Hematopoietic multipotent progenitor cell (in vitro differentiated cells): ENCODE results near the gene HOXB13. TPM values are rescaled to one million over a fixed set of nuclear protein-coding genes. Genes with fewer than 3 reads are reported as not detected.

Source experiments
- DNase-seq, 3 donors: peaks; one replicate each; pipeline ENCODE4 v3.0.0-alpha.2; 2011 to 2015; ENCODE audit warnings: low read depth in 2 of 3, low spot score in 2 of 3
- total RNA-seq: library from RNA; depleted of rRNA; stranded (reverse); fragments of >200 nt; gene quantifications from one replicate; pipeline ENCODE4 v1.2.3, GENCODE V29; 2012

The HOXB13 gene
- not detected for total RNA-seq

GRCh38 chr17:48728232-48729231, at the start of gene HOXB13:
TSS of gene HOXB13 (minus strand) at chr17:48728750. CDS start at chr17:48728593, 157 bp downstream.
- peak in 1 of 3 donors; percentile 48 for DNase-seq

GRCh38 chr17:48776602-48777001, 48.1 kb upstream of the HOXB13 start:
- DNase-seq: no peak

- DNase-seq: no peak
Measured at GRCh38 chr17:48773245-48773644, 44.7 kb upstream of the HOXB13 start.

DNA sequence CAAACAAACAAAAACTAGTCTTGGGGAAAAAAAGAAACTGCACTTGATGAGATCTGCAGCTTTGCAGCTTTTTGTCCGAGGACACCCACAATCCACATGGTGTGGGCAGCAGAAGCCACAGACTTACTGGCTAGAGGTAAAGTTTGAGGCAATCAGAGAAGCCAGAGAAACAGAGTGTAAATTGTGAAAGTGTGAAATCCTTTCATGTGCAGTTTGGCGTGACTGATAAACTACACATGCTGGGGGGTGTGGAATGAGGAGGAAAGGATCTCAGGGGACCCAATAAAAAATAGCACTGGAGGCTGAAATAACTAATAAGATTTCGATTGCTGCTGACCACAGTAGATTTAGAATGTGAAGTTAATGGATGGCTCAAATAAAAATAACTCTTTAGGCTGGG, 42.4 kb upstream of the HOXB13 start:
- no peak for DNase-seq

- DNase-seq: no peak
Measured at GRCh38 chr17:48769009-48769675, 40.6 kb upstream of the HOXB13 start.

GRCh38 chr17:48767263-48767774, 38.8 kb upstream of the HOXB13 start:
- no peak for DNase-seq

DNA sequence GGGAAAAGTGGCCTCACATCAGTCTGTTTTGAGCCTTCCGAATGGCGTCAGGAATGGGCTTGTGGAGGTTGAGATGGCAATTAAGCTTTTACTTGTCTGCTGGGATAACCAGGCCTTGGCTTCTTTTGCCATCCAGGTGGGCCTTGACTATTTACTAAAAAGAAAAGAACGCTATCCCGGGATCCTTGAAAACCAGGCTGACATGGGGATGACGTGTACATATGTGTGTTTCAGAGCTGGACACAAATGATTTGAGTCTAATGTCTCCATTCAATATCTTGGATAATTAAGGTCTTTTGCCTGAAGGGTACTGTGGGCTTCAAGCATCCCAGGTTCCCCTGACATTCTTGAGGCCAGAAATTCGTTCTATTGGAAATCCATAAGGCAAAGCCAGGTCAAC, 32.6 kb upstream of the HOXB13 start:
- DNase-seq: no peak

GRCh38 chr17:48760411-48760810, 31.9 kb upstream of the HOXB13 start:
- DNase-seq: no peak

DNA sequence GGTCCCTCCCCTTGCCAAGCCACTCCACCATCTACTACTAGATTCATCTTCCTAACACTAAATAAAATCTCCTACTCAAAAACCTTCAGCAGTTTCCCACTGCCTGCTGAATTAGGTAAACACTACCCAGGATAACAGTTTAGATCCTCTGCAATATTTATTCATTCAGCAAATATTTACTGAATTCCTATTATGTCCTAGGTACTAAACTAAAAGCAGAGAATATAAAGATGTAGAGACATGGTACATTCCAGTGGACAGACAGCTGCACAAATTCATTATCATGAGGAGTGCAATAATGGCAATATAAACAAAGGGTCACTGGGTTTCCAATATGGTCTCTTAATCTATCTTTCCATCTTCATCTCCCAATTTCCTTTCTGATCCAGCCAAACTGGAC, 30.7 kb upstream of the HOXB13 start:
- no peak for DNase-seq

DNA sequence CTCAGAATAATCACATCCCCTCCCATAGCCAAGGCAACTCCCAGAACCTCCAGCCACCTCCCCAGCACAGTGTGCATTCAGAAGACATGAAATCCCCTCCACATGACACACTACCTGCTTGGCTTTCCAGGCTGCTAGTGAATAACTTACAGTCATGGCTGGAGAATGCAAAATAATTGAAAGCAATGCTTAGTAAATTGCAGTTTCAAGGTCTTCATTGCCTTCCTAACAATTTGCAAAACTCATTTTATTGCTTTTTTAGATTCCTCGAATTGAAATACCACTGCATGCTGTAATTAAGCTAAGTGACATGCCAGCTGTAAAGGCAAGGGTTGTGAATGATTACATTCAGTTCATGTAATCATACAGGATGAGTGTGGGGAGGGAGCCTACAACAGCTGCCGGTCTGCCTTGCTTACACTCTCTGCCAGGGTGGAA, 29.0 kb upstream of the HOXB13 start:
- DNase-seq: no peak

- peak in 2 of 3 donors; percentile 52 to 68 for DNase-seq
Measured at GRCh38 chr17:48756830-48757251, 28.3 kb upstream of the HOXB13 start.

GRCh38 chr17:48755356-48755755, 26.8 kb upstream of the HOXB13 start:
- DNase-seq: peak in 2 of 3 donors; percentile 38 to 59

GRCh38 chr17:48754500-48755261, 26.1 kb upstream of the HOXB13 start:
- no peak for DNase-seq

DNA sequence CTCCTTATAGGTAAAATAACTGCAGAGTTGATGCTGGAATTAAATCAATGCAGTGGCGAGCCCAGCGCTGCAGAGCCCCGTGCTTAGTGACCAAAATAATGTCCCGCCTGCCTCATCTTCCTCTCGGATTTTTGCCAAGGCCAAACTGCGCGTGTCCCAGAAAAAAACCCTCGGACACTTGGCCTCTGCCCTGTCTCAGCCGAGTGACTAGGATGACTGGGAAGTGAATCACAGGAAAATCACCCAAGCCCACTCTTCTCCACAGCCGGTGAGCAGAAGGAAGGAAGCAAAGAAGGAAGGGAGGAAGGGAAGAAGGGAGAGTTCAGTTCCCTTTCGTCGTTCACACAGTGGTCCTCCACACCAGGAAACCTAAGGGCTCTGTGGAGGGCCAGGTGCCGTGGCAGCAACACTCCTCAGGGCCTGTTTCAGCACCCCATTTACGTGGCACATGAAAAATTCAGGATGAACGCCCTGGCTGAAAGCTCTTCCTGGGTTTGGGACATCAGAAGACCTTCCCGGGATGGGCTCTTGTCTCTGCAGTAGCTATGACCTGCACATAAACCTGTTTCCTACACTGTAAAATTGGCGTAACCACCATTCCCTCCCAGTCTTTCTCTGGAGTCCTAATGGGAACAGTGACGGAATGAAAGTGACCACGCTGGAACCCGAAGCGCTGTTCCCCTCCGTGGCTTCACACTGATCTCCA, 25.4 kb upstream of the HOXB13 start:
- no peak for DNase-seq

DNA sequence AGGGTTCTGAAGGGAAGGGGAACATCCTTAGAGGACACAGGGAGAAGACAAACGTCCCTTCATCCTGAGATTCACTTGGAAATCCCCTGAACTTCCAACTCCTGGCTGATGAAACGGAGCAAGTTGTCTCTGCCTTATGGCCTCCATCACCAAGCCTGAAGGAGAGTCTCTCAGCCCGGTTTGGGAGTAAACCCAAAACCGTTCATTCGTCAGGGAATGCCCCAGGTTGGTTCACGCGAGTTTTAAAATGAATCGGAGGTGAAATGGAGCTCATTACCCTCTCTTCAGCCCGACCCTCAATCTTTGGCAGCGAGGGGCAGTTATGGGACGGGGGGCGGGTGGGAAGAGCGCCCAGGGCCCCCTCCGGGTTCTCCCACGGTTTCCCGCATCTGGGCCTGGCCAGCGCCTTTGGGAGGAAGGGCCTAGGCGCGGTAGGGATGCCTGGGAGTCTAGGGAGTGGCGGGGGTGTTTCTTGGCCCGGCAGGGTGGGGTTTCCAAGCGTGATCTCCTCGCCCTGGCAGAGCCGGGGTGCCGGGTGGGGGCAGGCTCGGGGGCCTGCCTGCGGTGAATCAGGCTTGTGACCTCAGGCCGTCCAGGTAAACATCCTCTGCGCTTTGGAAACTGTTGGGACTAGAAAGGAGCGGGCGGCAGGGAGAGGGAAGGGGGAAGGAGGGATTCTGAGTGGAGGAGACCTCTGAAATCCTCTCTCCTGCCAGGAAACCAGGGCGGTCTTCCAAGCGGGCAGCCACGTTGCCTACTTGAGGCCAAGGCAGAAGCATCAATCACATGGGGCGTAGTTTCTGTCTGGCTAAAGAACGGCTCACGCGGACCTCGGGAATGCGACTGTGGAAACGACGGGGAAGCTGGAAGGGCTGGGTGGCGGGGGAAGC, 24.1 kb upstream of the HOXB13 start:
- DNase-seq: no peak

- no peak for DNase-seq
Measured at GRCh38 chr17:48751733-48752398, 23.3 kb upstream of the HOXB13 start.

- no peak for DNase-seq
Measured at GRCh38 chr17:48751172-48751571, 22.6 kb upstream of the HOXB13 start.
